ENCODE results near the gene TUSC2.
A peak's percentile ranks its signal among the peaks of the same experiment; 100 is the strongest.
"Not testable (repeated sequence)": the region's sequence is repeated elsewhere in the genome, so short reads cannot be mapped to it uniquely, and the experiment has no call there.

Gene TUSC2

GRCh38 chr3:50319894-50320625 is 8.0 kb downstream of the TUSC2 start:
- Histone ChIP-seq H3K27ac (peak overlapping the region; percentile 31; the same call in 1 of the 2 replicates), H3K9ac (ENCODE audit: insufficient read length) (peak overlapping the region; percentile 97), H3K36me3 (ENCODE audit: insufficient read depth, low read length) (peaks cover 15% of the 10 kb centered on the region; the same call in 1 of the 2 replicates), H3K4me3 (peak overlapping the region; percentile 83), H3K9me3 (ENCODE audit: low read depth, low read length) (no peaks in the 10 kb centered on the region)
- TF ChIP-seq POLR2AphosphoS5 (IDR thresholded peaks at IDR 0.05; ENCODE audit: borderline replicate concordance, low read depth, low read length) (no peak), EZH2 (IDR thresholded peaks at IDR 0.05) (no peak)
- no peak for DNase-seq (ENCODE audit: low read depth, low spot score)

DNA sequence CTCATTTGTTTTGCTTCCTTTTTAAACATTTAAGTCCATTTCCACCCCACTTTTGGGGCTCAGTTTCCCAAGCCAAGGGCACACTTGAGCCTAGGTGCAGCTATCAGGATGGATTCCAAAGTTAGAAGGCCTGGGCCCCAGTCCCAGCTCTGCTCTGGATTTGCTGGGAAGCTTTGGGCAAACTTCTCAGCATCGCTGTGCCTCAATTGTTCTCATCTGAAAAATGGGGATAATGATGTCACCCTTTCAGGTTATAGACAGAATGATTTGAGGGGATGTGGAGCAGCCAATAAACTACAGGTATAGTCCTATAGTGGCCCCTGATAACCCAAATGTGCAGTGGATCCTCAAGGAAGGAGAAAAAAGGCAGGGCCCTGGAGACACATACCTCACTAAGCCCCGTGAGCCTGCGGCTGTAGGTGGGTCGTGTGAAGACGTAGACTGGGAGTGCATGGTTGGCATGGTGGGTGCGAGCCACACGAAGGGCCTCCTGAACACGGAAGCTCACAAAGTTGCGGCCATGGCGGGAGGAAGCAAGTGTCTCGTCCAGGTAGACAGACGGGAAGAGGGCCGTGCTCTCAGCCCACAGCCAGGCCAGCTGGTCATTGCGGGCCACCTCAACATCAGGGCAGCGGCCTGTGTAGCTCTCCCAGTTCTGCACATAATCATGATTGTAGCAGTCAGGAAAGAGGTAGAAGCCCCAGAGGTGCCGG is 8.7 kb downstream of the TUSC2 start:
- Histone ChIP-seq H3K36me3 (ENCODE audit: insufficient read depth, low read length) (peaks cover 15% of the 10 kb centered on the region; the same call in 1 of the 2 replicates), H3K9me3 (ENCODE audit: low read depth, low read length) (no peaks in the 10 kb centered on the region), H3K27ac (no peak overlapping the region), H3K4me3 (no peak overlapping the region), H3K9ac (ENCODE audit: insufficient read length) (no peak overlapping the region)
- TF ChIP-seq FOXP2 (optimal IDR thresholded peaks at IDR 0.05; ENCODE audit: control extremely low read depth, extremely low read length, insufficient read depth) (no peak), POLR2AphosphoS5 (IDR thresholded peaks at IDR 0.05; ENCODE audit: borderline replicate concordance, low read depth, low read length) (no peak), EZH2 (IDR thresholded peaks at IDR 0.05) (no peak)
- no peak for DNase-seq (ENCODE audit: low read depth, low spot score)

GRCh38 chr3:50318615-50319014 is 9.4 kb downstream of the TUSC2 start:
- H3K4me3 ChIP-seq = no peak overlapping the region
- H3K9me3 ChIP-seq (ENCODE audit: low read depth, low read length) = no peaks in the 10 kb centered on the region
- H3K27ac ChIP-seq = no peak overlapping the region
- TF ChIP-seq FOXP2 (optimal IDR thresholded peaks at IDR 0.05; ENCODE audit: control extremely low read depth, extremely low read length, insufficient read depth) = no peak
- no peak for TF ChIP-seq POLR2AphosphoS5 (IDR thresholded peaks at IDR 0.05; ENCODE audit: borderline replicate concordance, low read depth, low read length)
- TF ChIP-seq EZH2 (IDR thresholded peaks at IDR 0.05) = no peak
- no peak overlapping the region for H3K9ac ChIP-seq (ENCODE audit: insufficient read length)
- DNase-seq (ENCODE audit: low read depth, low spot score) = no peak
- peaks cover 15% of the 10 kb centered on the region; the same call in 1 of the 2 replicates for H3K36me3 ChIP-seq (ENCODE audit: insufficient read depth, low read length)

GRCh38 chr3:50318163-50318562 is 9.9 kb downstream of the TUSC2 start:
- Histone ChIP-seq H3K9me3 (ENCODE audit: low read depth, low read length) (no peaks in the 10 kb centered on the region), H3K4me3 (no peak overlapping the region), H3K27ac (no peak overlapping the region), H3K9ac (ENCODE audit: insufficient read length) (no peak overlapping the region), H3K36me3 (ENCODE audit: insufficient read depth, low read length) (peaks cover 15% of the 10 kb centered on the region; the same call in 1 of the 2 replicates)
- DNase-seq (ENCODE audit: low read depth, low spot score) = no peak
- TF ChIP-seq FOXP2 (optimal IDR thresholded peaks at IDR 0.05; ENCODE audit: control extremely low read depth, extremely low read length, insufficient read depth) (no peak), EZH2 (IDR thresholded peaks at IDR 0.05) (no peak), POLR2AphosphoS5 (IDR thresholded peaks at IDR 0.05; ENCODE audit: borderline replicate concordance, low read depth, low read length) (no peak)

DNA sequence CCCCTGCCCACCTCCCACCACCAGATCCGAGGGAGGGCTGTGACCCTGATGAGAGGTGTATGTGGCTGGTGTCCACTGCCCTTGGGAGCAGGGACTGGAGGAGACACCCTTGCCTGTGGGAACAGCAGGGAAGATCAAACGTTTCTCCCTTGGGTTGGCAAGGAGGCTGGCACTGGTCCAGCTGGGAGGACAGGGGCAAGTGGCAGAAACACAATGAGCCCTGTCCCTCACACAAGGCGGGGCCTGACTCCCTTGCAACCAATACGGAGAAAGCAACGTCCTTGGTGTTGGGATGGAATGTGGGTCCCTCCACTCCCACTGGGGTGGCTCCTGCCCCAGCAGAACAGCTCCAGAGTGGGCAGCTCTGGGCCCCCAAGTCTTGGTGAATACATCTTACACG is 10.7 kb downstream of the TUSC2 start:
- peaks cover 15% of the 10 kb centered on the region; the same call in 1 of the 2 replicates for H3K36me3 ChIP-seq (ENCODE audit: insufficient read depth, low read length)
- TF ChIP-seq FOXP2 (optimal IDR thresholded peaks at IDR 0.05; ENCODE audit: control extremely low read depth, extremely low read length, insufficient read depth) = no peak
- no peak for TF ChIP-seq EZH2 (IDR thresholded peaks at IDR 0.05)
- TF ChIP-seq POLR2AphosphoS5 (IDR thresholded peaks at IDR 0.05; ENCODE audit: borderline replicate concordance, low read depth, low read length) = no peak
- no peak overlapping the region for H3K4me3 ChIP-seq
- no peaks in the 10 kb centered on the region for H3K9me3 ChIP-seq (ENCODE audit: low read depth, low read length)
- no peak overlapping the region for H3K9ac ChIP-seq (ENCODE audit: insufficient read length)
- DNase-seq (ENCODE audit: low read depth, low spot score) = no peak
- H3K27ac ChIP-seq = no peak overlapping the region

DNA sequence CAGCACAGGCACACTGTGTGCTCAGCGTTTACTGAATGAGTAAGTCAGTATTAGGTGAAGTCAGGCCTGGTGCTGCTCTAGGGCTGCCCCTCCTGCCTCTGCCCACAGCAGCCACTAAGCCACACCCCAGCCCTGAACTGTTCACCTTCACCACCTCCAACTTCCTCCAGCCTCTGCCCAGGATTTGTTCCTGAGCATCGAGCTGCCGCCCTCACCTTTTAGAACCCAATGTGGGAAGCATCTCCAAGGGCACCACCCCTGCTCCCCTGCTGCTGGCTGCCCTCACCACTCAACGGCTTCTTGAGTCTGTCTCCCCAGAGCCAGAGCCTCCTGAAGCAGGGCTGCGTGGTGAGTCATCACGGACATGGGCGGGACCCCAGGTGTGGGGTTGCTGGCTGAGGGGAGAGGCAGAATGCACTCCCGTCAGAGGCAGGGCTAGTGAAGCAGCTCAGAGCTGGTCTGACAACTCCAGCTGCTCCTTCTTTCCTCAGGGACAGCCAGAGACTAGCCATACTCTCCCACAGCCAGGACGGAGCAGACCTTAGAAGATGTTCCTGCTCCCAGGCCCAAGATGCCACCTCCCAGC is 11.3 kb downstream of the TUSC2 start:
- TF ChIP-seq EZH2 (IDR thresholded peaks at IDR 0.05) (no peak), FOXP2 (optimal IDR thresholded peaks at IDR 0.05; ENCODE audit: control extremely low read depth, extremely low read length, insufficient read depth) (no peak), POLR2AphosphoS5 (IDR thresholded peaks at IDR 0.05; ENCODE audit: borderline replicate concordance, low read depth, low read length) (no peak)
- no peak overlapping the region for H3K9ac ChIP-seq (ENCODE audit: insufficient read length)
- H3K27ac ChIP-seq = no peak overlapping the region
- peaks cover 15% of the 10 kb centered on the region; the same call in 1 of the 2 replicates for H3K36me3 ChIP-seq (ENCODE audit: insufficient read depth, low read length)
- no peak overlapping the region for H3K4me3 ChIP-seq
- no peak for DNase-seq (ENCODE audit: low read depth, low spot score)
- no peaks in the 10 kb centered on the region for H3K9me3 ChIP-seq (ENCODE audit: low read depth, low read length)

DNA sequence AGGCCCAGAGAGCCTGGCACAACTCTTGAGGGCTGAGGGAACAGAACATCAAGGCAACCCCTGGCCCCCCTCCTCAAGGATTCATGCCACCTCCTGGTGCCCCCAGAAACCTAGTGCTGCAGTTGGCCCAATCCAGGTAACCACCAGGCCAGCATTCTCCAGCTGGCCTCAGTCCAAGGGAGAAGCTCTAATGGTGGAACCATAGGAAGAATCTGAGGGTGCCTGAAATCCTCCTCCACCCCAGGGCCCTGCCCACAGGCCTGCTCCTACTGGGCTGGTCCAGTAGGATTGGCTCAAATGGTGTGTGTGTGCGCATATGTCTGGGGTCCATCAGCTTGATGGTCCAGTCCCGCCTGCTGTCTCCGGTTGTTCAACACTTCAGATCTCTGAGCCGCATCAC is 13.2 kb downstream of the TUSC2 start:
- DNase-seq (ENCODE audit: low read depth, low spot score) = no peak
- no peak overlapping the region for H3K4me3 ChIP-seq
- H3K36me3 ChIP-seq (ENCODE audit: insufficient read depth, low read length) = peaks cover 15% of the 10 kb centered on the region; the same call in 1 of the 2 replicates
- no peak overlapping the region for H3K27ac ChIP-seq
- TF ChIP-seq FOXP2 (optimal IDR thresholded peaks at IDR 0.05; ENCODE audit: control extremely low read depth, extremely low read length, insufficient read depth) = no peak
- no peak for TF ChIP-seq POLR2AphosphoS5 (IDR thresholded peaks at IDR 0.05; ENCODE audit: borderline replicate concordance, low read depth, low read length)
- TF ChIP-seq EZH2 (IDR thresholded peaks at IDR 0.05) = no peak
- H3K9me3 ChIP-seq (ENCODE audit: low read depth, low read length) = no peaks in the 10 kb centered on the region
- no peak overlapping the region for H3K9ac ChIP-seq (ENCODE audit: insufficient read length)

- Histone ChIP-seq H3K36me3 (ENCODE audit: insufficient read depth, low read length) (peaks cover 12% of the 10 kb centered on the region; the same call in 1 of the 2 replicates), H3K9ac (ENCODE audit: insufficient read length) (no peak overlapping the region), H3K27ac (no peak overlapping the region), H3K4me3 (no peak overlapping the region), H3K9me3 (ENCODE audit: low read depth, low read length) (no peaks in the 10 kb centered on the region)
- DNase-seq (ENCODE audit: low read depth, low spot score) = no peak
- TF ChIP-seq EZH2 (IDR thresholded peaks at IDR 0.05) = no peak
- no peak for TF ChIP-seq POLR2AphosphoS5 (IDR thresholded peaks at IDR 0.05; ENCODE audit: borderline replicate concordance, low read depth, low read length)
- TF ChIP-seq FOXP2 (optimal IDR thresholded peaks at IDR 0.05; ENCODE audit: control extremely low read depth, extremely low read length, insufficient read depth) = no peak
Observed at GRCh38 chr3:50314342-50314741, 13.7 kb downstream of the TUSC2 start.

- DNase-seq (ENCODE audit: low read depth, low spot score); H3K4me3 ChIP-seq; H3K36me3 ChIP-seq (ENCODE audit: insufficient read depth, low read length); H3K9me3 ChIP-seq (ENCODE audit: low read depth, low read length); H3K9ac ChIP-seq (ENCODE audit: insufficient read length); H3K27ac ChIP-seq: not testable (repeated sequence)
Observed at GRCh38 chr3:50312041-50312440, 16.0 kb downstream of the TUSC2 start.
